ENCODE results near the gene RGS1. TPM values are rescaled to one million over a fixed set of nuclear protein-coding genes. Genes with fewer than 3 reads are reported as not detected.
A peak's percentile ranks its signal among the peaks of the same experiment; 100 is the strongest.

RGS1 gene
- total RNA-seq, 1 donor from 2014 or later: not detected

GRCh38 chr1:192608671-192609070, 33.1 kb downstream of the RGS1 start:
- Histone ChIP-seq H3K27me3 (ENCODE audit: control insufficient read depth, insufficient read depth, low read length) (no peaks in the 10 kb centered on the region), H3K4me3 (ENCODE audit: low read depth, low read length) (no peak overlapping the region), H3K36me3 (ENCODE audit: control insufficient read depth, insufficient read depth, low read length) (no peaks in the 10 kb centered on the region)
- TF ChIP-seq CTCF (IDR thresholded peaks at IDR 0.05; ENCODE audit: insufficient read depth, low read length, poor library complexity, severe bottlenecking): no peak
- DNase-seq (ENCODE audit: low read depth): no peak

- H3K4me3 ChIP-seq (ENCODE audit: low read depth, low read length): no peak overlapping the region
- TF ChIP-seq CTCF (IDR thresholded peaks at IDR 0.05; ENCODE audit: insufficient read depth, low read length, poor library complexity, severe bottlenecking): no peak
- no peaks in the 10 kb centered on the region for H3K36me3 ChIP-seq (ENCODE audit: control insufficient read depth, insufficient read depth, low read length)
- DNase-seq (ENCODE audit: low read depth): no peak
- no peaks in the 10 kb centered on the region for H3K27me3 ChIP-seq (ENCODE audit: control insufficient read depth, insufficient read depth, low read length)
Measured at GRCh38 chr1:192609110-192610079, 33.8 kb downstream of the RGS1 start.

- no peaks in the 10 kb centered on the region for H3K27me3 ChIP-seq (ENCODE audit: control insufficient read depth, insufficient read depth, low read length)
- no peak for DNase-seq (ENCODE audit: low read depth)
- H3K4me3 ChIP-seq (ENCODE audit: low read depth, low read length): no peak overlapping the region
- H3K36me3 ChIP-seq (ENCODE audit: control insufficient read depth, insufficient read depth, low read length): no peaks in the 10 kb centered on the region
- peak; percentile 32 for TF ChIP-seq CTCF (IDR thresholded peaks at IDR 0.05; ENCODE audit: insufficient read depth, low read length, poor library complexity, severe bottlenecking)
Measured at GRCh38 chr1:192610112-192610889, 34.7 kb downstream of the RGS1 start.

- H3K27me3 ChIP-seq (ENCODE audit: control insufficient read depth, insufficient read depth, low read length): no peaks in the 10 kb centered on the region
- no peak for DNase-seq (ENCODE audit: low read depth)
- TF ChIP-seq CTCF (IDR thresholded peaks at IDR 0.05; ENCODE audit: insufficient read depth, low read length, poor library complexity, severe bottlenecking): no peak
- H3K36me3 ChIP-seq (ENCODE audit: control insufficient read depth, insufficient read depth, low read length): no peaks in the 10 kb centered on the region
- H3K4me3 ChIP-seq (ENCODE audit: low read depth, low read length): no peak overlapping the region
Measured at GRCh38 chr1:192615055-192615454, 39.5 kb downstream of the RGS1 start.

GRCh38 chr1:192620071-192620635, 44.6 kb downstream of the RGS1 start:
- no peak overlapping the region for H3K4me3 ChIP-seq (ENCODE audit: low read depth, low read length)

More at GRCh38 chr1:192620071-192620635, 44.6 kb downstream of the RGS1 start:
- Histone ChIP-seq H3K27me3 (ENCODE audit: control insufficient read depth, insufficient read depth, low read length) (no peaks in the 10 kb centered on the region), H3K36me3 (ENCODE audit: control insufficient read depth, insufficient read depth, low read length) (no peaks in the 10 kb centered on the region)
- no peak for TF ChIP-seq CTCF (IDR thresholded peaks at IDR 0.05; ENCODE audit: insufficient read depth, low read length, poor library complexity, severe bottlenecking)
- DNase-seq (ENCODE audit: low read depth): no peak
